H9 (cell line): Measurements from ENCODE around the gene OXSR1. TPM values are rescaled to one million over a fixed set of nuclear protein-coding genes. Genes with fewer than 3 reads are reported as not detected.

Experiments used
- DNase-seq: peaks from one replicate; pipeline ENCODE4 v3.0.0-alpha.2; 2017
- H2AFZ ChIP-seq: one replicate; pipeline ENCODE4 v1.6.1; 2013; ENCODE audit warnings: mild to moderate bottlenecking, low read length, control low read depth, moderate library complexity
- H2AK5ac ChIP-seq: 2 replicates; pipeline ENCODE4 v1.6.1; 2013; ENCODE audit warnings: low read length, control low read depth, mixed read lengths; ENCODE audit not compliant: insufficient read length
- H2BK120ac ChIP-seq: one replicate; pipeline ENCODE4 v1.6.1; 2013; ENCODE audit warnings: low read depth, mild to moderate bottlenecking, low read length, control low read depth, inconsistent platforms; ENCODE audit not compliant: poor library complexity, severe bottlenecking
- H2BK12ac ChIP-seq: 2 replicates; pipeline ENCODE4 v1.6.1; 2013; ENCODE audit warnings: low read length, control low read depth, mixed read lengths, low read depth; ENCODE audit not compliant: insufficient read length
- H2BK15ac ChIP-seq: 2 replicates; pipeline ENCODE4 v1.6.1; 2013; ENCODE audit warnings: low read depth, low read length, control low read depth
- H2BK20ac ChIP-seq: one replicate; pipeline ENCODE4 v1.6.1; 2013; ENCODE audit warnings: low read depth, mild to moderate bottlenecking, low read length, control low read depth, inconsistent platforms; ENCODE audit not compliant: poor library complexity, severe bottlenecking
- H2BK5ac ChIP-seq: 2 replicates; pipeline ENCODE4 v1.6.1; 2013; ENCODE audit warnings: low read length, control low read depth, mixed read lengths; ENCODE audit not compliant: insufficient read length
- H3K14ac ChIP-seq: 2 replicates; pipeline ENCODE4 v1.6.1; 2013; ENCODE audit warnings: low read length, control low read depth; ENCODE audit not compliant: insufficient read depth
- H3K18ac ChIP-seq: 2 replicates; pipeline ENCODE4 v1.6.1; 2013; ENCODE audit warnings: low read depth, mild to moderate bottlenecking, mixed read lengths, low read length, control low read depth; ENCODE audit not compliant: insufficient read length
- H3K23ac ChIP-seq: 2 replicates; pipeline ENCODE4 v1.6.1; 2013; ENCODE audit warnings: low read length, control low read depth, mixed read lengths, low read depth; ENCODE audit not compliant: insufficient read length
- H3K23me2 ChIP-seq: 2 replicates; pipeline ENCODE4 v1.6.1; 2013; ENCODE audit warnings: low read depth, mild to moderate bottlenecking, mixed read lengths, low read length, control low read depth; ENCODE audit not compliant: insufficient read length, poor library complexity, severe bottlenecking
- H3K27ac ChIP-seq: 2 replicates; pipeline ENCODE4 v1.5.1; 2013; ENCODE audit warnings: low read length, control low read depth, mixed read lengths, low read depth; ENCODE audit not compliant: insufficient read length
- H3K27me3 ChIP-seq: 2 replicates; pipeline ENCODE4 v1.6.1; 2013; ENCODE audit warnings: low read length, control low read depth, inconsistent platforms; ENCODE audit not compliant: insufficient read depth
- H3K4ac ChIP-seq: 2 replicates; pipeline ENCODE4 v1.6.1; 2013; ENCODE audit warnings: low read depth, mild to moderate bottlenecking, control low read depth, inconsistent platforms, low read length, moderate library complexity
- H3K4me1 ChIP-seq: 2 replicates; pipeline ENCODE4 v1.6.1; 2013; ENCODE audit warnings: low read length, control low read depth, inconsistent platforms; ENCODE audit not compliant: insufficient read depth
- H3K4me2 ChIP-seq: 2 replicates; pipeline ENCODE4 v1.6.1; 2013; ENCODE audit warnings: low read length, control low read depth, mixed read lengths; ENCODE audit not compliant: insufficient read length, insufficient read depth
- H3K56ac ChIP-seq: 2 replicates; pipeline ENCODE4 v1.6.1; 2013; ENCODE audit warnings: low read depth, mild to moderate bottlenecking, mixed read lengths, low read length, control low read depth; ENCODE audit not compliant: insufficient read length
- H3K79me1 ChIP-seq: 2 replicates; pipeline ENCODE4 v1.6.1; 2013; ENCODE audit warnings: low read depth, mild to moderate bottlenecking, moderate library complexity, low read length, control low read depth, inconsistent platforms; ENCODE audit not compliant: insufficient read depth, poor library complexity, severe bottlenecking
- H3K79me2 ChIP-seq: 2 replicates; pipeline ENCODE4 v1.6.1; 2013; ENCODE audit warnings: low read length, control low read depth, inconsistent platforms; ENCODE audit not compliant: insufficient read depth
- H3K9ac ChIP-seq: 2 replicates; pipeline ENCODE4 v1.6.1; 2013; ENCODE audit warnings: low read length, control low read depth, mixed read lengths; ENCODE audit not compliant: insufficient read length; ENCODE audit errors: extremely low read depth
- H3K9me3 ChIP-seq: one replicate; pipeline ENCODE4 v1.6.1; 2013; ENCODE audit warnings: low read depth, low read length, inconsistent platforms; ENCODE audit not compliant: control insufficient read depth
- H3T11ph ChIP-seq: one replicate; pipeline ENCODE4 v1.6.1; 2013; ENCODE audit warnings: mild to moderate bottlenecking, low read length, control low read depth, inconsistent platforms
- H4K20me1 ChIP-seq: one replicate; pipeline ENCODE4 v1.6.1; 2013; ENCODE audit not compliant: control insufficient read depth, insufficient read length, insufficient read depth
- H4K5ac ChIP-seq: 2 replicates; pipeline ENCODE4 v1.6.1; 2013; ENCODE audit warnings: low read depth, mild to moderate bottlenecking, mixed read lengths, low read length, control low read depth; ENCODE audit not compliant: insufficient read length
- H4K8ac ChIP-seq: replicated peaks from 2 replicates; pipeline ENCODE4 v1.6.1; 2013; ENCODE audit warnings: low read length, control low read depth, mixed read lengths, low read depth; ENCODE audit not compliant: insufficient read length
- H4K91ac ChIP-seq: 2 replicates; pipeline ENCODE4 v1.6.1; 2013; ENCODE audit warnings: low read depth, mild to moderate bottlenecking, moderate library complexity, mixed read lengths, low read length, control low read depth; ENCODE audit not compliant: insufficient read length
- H3K27ac Mint-ChIP-seq, 3 experiments: 2 replicates in 2 of 3; 3 replicates in 1 of 3; pipeline ENCODE4 v1.8.0; 2020 to 2021; ENCODE audit warnings: mixed read lengths in 3 of 3, mild to moderate bottlenecking in 1 of 3, moderate library complexity in 1 of 3
- H3K27me3 Mint-ChIP-seq: 2 replicates; pipeline ENCODE4 v1.8.0; 2021; ENCODE audit warnings: low read depth, mild to moderate bottlenecking, moderate library complexity, mixed read lengths
- H3K36me3 Mint-ChIP-seq, 3 experiments: 2 replicates in 2 of 3; 3 replicates in 1 of 3; pipeline ENCODE4 v1.8.0; 2020 to 2021; ENCODE audit warnings: low read depth in 3 of 3, mixed read lengths in 3 of 3; ENCODE audit not compliant: insufficient read depth in 1 of 3
- H3K4me1 Mint-ChIP-seq, 2 experiments: 2 replicates each; pipeline ENCODE4 v1.8.0; 2020; ENCODE audit warnings: mixed read lengths in 2 of 2
- H3K4me3 Mint-ChIP-seq, 2 experiments: 2 replicates in 1 of 2; 3 replicates in 1 of 2; pipeline ENCODE4 v1.8.0; 2020 to 2021; ENCODE audit warnings: mild to moderate bottlenecking in 2 of 2, mixed read lengths in 2 of 2, moderate library complexity in 1 of 2
- H3K9me3 Mint-ChIP-seq, 2 experiments: 2 replicates in 1 of 2; 3 replicates in 1 of 2; pipeline ENCODE4 v1.8.0; 2020; ENCODE audit warnings: mild to moderate bottlenecking in 2 of 2, mixed read lengths in 2 of 2, moderate library complexity in 1 of 2
- CTCF ChIP-seq: fragments of 200-600 bp; sonication (generic); conservative IDR thresholded peaks from 3 replicates; pipeline ENCODE4 v1.8.0; 2021; ENCODE audit warnings: antibody characterized with exemption, mild to moderate bottlenecking
- WGBS: extraction: QIAGEN DNeasy Blood & Tissue Kit; methylation state at CpG from one replicate; pipeline ENCODE4 v1.1.7; 2013; ENCODE audit warnings: missing lambda C conversion rate, low lambda C conversion rate, mixed read lengths; ENCODE audit not compliant: insufficient read length; ENCODE audit errors: extremely low coverage; 5-methylcytosine and 5-hydroxymethylcytosine counted together
- total RNA-seq: library from RNA; stranded (reverse); gene quantifications from 2 replicates; pipeline ENCODE4 v1.2.1, GENCODE V29; 2021

OXSR1 gene
- total RNA-seq, 1 experiment from 2014 or later, result 54.1 TPM

- no peak overlapping the region for H4K5ac ChIP-seq
- H3K23me2 ChIP-seq, result no peaks in the 10 kb centered on the region
- no peaks in the 10 kb centered on the region for H3K4me1 Mint-ChIP-seq
- H2AK5ac ChIP-seq, result no peak overlapping the region
- H3K14ac ChIP-seq, result no peak overlapping the region
- DNase-seq, result no peak
- WGBS, result no CpG with 5 or more reads among the region's 1 CpG
- no peak overlapping the region for H3T11ph ChIP-seq
- no peak overlapping the region for H3K27ac ChIP-seq
- H3K27ac Mint-ChIP-seq, result no peak overlapping the region
- H3K9me3 ChIP-seq, result no peaks in the 10 kb centered on the region
- no peak overlapping the region for H2BK20ac ChIP-seq
- no peak overlapping the region for H3K56ac ChIP-seq
- H3K4ac ChIP-seq, result no peak overlapping the region
- H3K4me3 Mint-ChIP-seq, result no peak overlapping the region
- no peak overlapping the region for H3K9ac ChIP-seq
- no peak overlapping the region for H4K91ac ChIP-seq
- no peak for TF ChIP-seq CTCF
- H3K4me1 ChIP-seq, result no peaks in the 10 kb centered on the region
- H2BK12ac ChIP-seq, result no peak overlapping the region
- no peak overlapping the region for H4K8ac ChIP-seq
- no peak overlapping the region for H3K23ac ChIP-seq
- no peak overlapping the region for H2BK5ac ChIP-seq
- no peaks in the 10 kb centered on the region for H3K9me3 Mint-ChIP-seq
- H3K27me3 Mint-ChIP-seq, result no peaks in the 10 kb centered on the region
- no peak overlapping the region for H2BK120ac ChIP-seq
- no peak overlapping the region for H2BK15ac ChIP-seq
- H3K79me1 ChIP-seq, result peaks cover 2% of the 10 kb centered on the region
- H3K18ac ChIP-seq, result no peak overlapping the region
- H2AFZ ChIP-seq, result no peak overlapping the region
- H3K36me3 Mint-ChIP-seq, result peaks cover 5 to 23% (median 21%) of the 10 kb centered on the region in 3 experiments; a peak in 5 of 7 replicates
- H3K79me2 ChIP-seq, result no peaks in the 10 kb centered on the region
- H4K20me1 ChIP-seq, result no peaks in the 10 kb centered on the region
- H3K27me3 ChIP-seq, result no peaks in the 10 kb centered on the region
- H3K4me2 ChIP-seq, result no peak overlapping the region
Observed at GRCh38 chr3:38212141-38212540, 46.8 kb downstream of the OXSR1 start.
